EL (cell line): ENCODE data around the gene TMEFF2.

Source experiments
- DNase-seq: peaks from one replicate; pipeline ENCODE4 v3.0.0-alpha.2; 2016

The TMEFF2 gene

GRCh38 chr2:192060161-192060560, 134.6 kb downstream of the TMEFF2 start:
- no peak for DNase-seq

DNA sequence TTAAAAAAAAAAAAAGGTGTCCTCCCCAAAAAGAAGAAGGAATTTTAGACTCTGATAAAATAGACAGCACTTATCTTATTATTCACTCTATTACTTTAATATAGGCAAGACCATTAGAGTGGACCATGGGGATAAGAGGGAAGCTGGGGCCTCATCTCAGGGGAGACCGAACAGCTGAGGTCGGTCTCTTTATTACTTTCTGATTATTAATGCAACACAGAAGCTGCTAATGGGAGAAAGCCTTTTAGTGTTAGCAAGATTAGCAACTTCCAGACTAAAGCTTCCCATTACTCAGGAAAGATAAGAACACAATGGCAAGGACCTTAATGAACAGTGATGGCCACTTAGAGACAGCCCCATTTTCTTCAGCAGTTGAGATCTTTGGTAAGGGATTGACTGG, 135.5 kb downstream of the TMEFF2 start:
- DNase-seq, result no peak

GRCh38 chr2:192053921-192054320, 140.8 kb downstream of the TMEFF2 start:
- no peak for DNase-seq

GRCh38 chr2:192051533-192051932, 143.2 kb downstream of the TMEFF2 start:
- no peak for DNase-seq

DNA sequence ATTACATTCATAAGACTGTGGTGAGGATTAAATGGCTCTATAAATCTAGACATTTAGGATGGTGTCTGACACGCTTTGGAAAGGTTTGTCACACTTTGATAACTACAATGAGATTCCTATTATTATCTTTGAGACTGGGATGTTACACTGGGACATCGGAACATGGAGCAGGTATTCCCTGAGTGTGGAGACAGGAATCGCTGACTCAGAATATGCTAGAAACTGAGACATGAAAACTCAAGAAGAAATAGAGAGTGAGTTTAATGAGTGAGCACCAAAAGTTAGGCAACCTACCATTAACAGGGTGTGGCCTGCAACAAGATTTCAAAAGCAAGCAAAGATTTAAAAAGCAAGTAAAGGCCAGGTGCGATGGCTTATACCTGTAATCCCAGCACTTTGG, 145.4 kb downstream of the TMEFF2 start:
- DNase-seq, result no peak

DNA sequence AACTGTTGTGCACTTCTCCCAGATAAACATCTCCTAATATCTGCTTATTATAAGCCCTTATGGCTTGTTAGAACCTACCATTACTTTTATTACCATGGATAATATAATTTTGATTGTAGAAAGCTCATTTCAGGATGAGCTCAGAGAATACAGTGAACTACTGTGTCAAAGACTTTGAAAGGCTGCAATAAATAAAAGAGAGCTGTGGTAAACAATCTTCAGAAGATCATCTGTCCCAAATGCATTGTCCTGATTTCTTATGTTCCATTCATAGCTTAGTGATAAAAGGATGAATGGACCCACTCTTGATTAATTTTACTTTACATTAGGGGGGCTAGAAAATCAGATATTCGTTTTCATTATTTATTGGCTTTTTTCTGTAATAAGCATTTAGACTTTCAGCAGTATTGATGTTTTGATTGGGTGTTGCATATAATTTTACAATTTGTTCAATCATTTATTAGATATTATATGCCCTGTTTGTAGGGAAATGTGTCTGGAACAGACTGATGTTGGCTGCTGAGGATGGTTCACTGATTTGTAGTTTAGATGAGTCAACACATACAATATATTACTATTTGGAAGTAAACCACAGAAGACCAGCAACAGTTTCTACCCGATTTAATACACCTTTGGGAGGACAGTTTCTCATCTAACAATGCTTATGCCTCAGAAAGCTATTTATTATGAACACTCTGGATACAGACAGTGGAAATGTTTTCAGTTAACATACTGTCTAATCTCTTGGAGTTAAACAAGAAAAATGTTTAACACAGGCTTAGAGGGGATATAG, 147.2 kb downstream of the TMEFF2 start:
- DNase-seq, result no peak

DNA sequence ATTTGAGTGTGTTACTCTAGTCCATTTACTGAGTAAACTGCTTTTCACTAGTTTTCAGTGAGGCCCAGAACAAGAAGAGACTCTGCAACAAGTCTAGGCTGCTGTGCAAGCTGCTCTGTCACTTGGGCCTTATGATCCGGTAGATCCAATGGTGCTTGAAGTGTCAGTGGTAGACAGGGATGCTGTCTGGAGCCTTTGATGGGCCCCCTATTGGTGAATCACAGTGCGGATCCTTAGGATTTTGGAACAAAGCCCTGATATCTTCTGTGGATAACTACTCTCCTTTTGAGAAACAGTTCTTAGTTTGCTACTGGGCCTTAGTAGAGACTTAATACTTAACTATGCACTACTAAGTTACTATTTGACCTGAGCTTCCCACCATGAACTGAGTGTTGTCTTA, 150.2 kb downstream of the TMEFF2 start:
- DNase-seq, result no peak

GRCh38 chr2:192043216-192043870, 151.4 kb downstream of the TMEFF2 start:
- no peak for DNase-seq

DNA sequence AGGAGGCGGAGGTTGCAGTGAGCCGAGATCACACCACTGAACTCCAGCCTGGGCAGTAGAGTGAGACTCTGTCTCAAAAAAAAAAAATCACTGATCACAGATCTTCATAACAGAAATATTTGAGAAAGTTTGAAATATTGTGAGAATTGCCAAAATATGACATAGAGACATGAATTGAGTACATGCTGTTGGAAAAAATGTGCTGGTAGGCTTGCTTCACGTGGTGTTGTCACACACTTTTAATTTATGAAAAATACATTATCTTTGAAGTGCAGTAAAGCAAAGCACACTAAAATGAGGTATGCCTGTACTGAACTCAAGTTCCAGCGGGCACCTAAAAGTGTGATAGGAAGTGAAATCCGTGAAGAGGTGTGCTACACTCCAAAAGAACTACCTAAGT, 152.6 kb downstream of the TMEFF2 start:
- no peak for DNase-seq

GRCh38 chr2:192038110-192038509, 156.6 kb downstream of the TMEFF2 start:
- no peak for DNase-seq

DNA sequence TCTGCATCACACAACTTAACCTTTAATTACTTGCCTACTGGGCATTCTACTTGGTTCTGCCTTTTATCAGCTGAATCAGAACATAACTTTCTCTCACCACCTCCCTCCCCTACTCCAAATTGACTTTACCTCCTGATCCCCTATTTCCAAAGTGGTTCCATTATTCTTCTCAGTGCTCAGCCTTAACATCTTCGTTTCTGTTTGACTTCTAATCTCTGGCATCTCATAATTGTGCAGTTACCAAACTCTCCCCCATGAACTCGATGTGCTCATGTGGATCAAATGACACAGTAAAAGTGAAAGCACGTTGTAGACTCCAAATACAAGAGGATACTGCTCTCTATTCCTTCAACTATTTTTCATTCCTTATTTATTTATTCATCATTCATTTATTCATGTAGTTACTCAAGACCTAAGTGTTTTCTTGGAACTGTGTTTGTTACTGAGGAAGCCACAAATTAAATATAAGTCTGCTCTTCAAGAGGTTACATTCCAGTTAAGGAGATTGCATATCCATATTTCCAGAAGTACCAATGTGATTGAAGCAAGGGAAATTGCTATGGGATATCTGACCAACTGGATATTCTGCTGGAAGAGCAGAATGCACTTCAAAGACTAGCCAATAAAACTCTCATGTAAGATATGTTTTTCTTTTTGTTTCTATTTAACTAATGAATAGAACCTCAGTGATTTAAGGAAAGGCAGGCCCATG, 158.8 kb downstream of the TMEFF2 start:
- DNase-seq, result peak; percentile 51

DNA sequence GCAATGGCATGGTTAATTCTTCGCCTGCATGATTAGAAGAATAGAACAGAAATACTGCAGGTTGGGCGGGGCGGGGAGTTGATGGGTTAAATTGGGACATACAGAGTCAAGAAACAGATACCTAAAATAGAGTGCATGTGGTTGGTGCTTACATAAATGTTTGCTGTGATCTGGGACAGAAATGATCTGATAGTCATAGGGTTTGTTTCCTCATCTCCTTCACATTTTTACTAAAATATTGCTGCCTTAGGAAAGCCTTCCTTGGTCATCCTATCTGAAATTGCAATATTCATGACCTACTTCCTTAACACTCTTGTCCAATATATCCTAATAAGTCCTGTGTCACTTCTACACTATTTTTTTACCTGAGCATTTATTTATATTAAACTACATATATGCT, 163.9 kb downstream of the TMEFF2 start:
- DNase-seq, result no peak

- DNase-seq, result no peak
Measured at GRCh38 chr2:192030289-192030688, 164.4 kb downstream of the TMEFF2 start.

DNA sequence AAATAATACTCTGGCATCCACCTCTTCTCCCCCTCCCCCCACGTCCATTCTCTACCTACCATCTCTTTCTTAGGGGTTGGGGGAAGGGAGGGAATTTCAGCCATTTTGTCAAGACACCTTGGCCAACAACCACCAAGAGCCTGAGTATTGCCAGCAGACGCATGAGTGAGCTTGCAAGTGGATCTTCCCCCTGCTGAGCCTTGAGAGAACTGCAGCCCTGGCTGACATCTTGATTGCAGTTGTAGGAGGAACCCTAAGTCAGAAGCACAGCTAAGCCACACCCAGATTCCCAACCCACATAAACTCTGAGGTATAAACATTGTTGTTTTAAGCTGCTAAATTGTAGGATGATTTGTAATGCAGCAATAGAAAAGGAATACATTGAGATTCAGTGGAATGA, 165.6 kb downstream of the TMEFF2 start:
- peak; percentile 28 for DNase-seq

- no peak for DNase-seq
Measured at GRCh38 chr2:192026825-192027120, 168.0 kb downstream of the TMEFF2 start.

DNA sequence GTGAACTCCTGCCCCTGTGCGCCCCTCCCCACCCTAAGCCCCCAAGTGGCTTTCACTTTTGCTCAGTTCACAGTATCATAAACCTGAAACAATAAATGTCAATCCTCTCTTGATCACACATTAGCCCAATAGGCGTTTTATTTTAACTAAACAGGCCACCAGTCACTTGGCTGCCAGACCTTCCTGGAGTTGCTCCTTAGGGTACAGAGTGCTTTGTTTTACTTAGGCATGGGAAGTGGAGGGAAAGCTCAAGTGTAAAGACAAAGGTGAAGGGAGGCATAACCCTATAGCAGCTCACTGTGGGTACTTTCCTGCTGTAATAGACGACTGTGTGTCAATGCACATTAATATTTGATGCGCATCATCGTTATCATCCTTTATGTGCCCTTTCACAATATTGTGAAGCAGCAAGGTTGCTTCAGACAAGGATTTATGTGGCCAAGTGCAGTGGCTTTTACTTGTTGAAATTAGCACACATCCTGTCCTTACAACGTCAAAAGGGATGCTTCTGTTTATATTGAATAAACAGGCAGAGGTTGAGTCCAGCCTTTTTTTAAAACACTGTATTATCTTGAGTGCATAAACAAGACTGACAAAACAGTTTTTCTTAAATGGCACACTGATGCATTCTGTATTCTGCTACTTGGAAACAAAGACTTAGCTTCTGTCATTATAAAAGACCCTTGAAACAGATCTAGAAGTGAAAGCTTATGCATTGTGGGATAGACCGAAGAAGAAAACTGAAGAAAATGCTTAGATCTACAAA, 168.5 kb downstream of the TMEFF2 start:
- no peak for DNase-seq

- DNase-seq, result no peak
Measured at GRCh38 chr2:192025637-192026036, 169.1 kb downstream of the TMEFF2 start.

- DNase-seq, result no peak
Measured at GRCh38 chr2:192023006-192023405, 171.7 kb downstream of the TMEFF2 start.

DNA sequence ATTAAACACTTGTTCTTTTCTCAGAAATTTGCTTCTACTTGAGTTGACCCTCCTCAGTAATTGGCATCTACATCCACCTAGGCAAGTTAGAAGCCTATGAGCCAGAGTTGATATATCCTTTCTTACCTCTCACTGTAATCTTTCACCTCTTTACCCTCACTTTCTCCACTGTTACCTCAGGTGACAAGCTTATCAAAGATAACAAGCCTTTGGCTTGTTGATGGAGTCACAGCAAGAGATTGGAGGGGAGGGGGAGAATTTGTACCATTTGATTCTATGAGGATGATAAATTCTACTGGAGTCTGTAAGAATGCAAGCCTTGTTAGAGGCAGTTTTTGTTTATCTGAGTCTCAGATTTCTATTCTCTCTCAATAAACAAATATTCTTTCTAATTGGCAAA, 176.9 kb downstream of the TMEFF2 start:
- DNase-seq, result no peak

DNA sequence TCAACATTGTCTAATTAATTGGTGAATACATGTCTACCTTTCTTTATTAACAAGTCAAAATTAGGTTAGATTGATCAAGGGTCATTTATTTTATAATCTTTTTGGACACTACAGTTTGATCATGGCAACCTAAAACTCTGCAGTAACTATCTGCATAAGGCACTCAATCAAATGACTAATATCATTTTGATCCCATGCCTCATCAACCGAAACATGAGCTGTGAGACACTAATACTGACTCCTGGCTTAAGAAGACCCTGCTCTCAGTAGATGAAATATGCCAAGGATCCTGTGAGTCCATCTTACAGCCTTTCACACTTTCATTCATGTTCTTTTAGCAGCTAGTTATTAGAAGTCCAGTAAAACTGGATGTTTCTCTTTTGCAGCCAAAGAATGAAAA, 178.5 kb downstream of the TMEFF2 start:
- peak; percentile 66 for DNase-seq

GRCh38 chr2:192013211-192013610, 181.5 kb downstream of the TMEFF2 start:
- no peak for DNase-seq

- DNase-seq, result no peak
Measured at GRCh38 chr2:192011196-192011595, 183.5 kb downstream of the TMEFF2 start.

- DNase-seq, result no peak
Measured at GRCh38 chr2:192010073-192010472, 184.7 kb downstream of the TMEFF2 start.
